HUES64 (cell line): Measurements from ENCODE around the gene FOXN3.

ENCODE experiments used
- H3K27ac ChIP-seq: 2 replicates; pipeline ENCODE4 v1.7.0; 2013; ENCODE audit warnings: low read depth, low read length, inconsistent platforms
- H3K27me3 ChIP-seq: 2 replicates; pipeline ENCODE4 v1.6.1; 2013; ENCODE audit warnings: mild to moderate bottlenecking, low read length; ENCODE audit not compliant: insufficient read depth
- H3K36me3 ChIP-seq: 2 replicates; pipeline ENCODE4 v1.6.1; 2013; ENCODE audit warnings: mild to moderate bottlenecking, low read length; ENCODE audit not compliant: insufficient read depth
- H3K4me1 ChIP-seq: 2 replicates; pipeline ENCODE4 v1.6.1; 2013; ENCODE audit warnings: mild to moderate bottlenecking, low read length, moderate library complexity; ENCODE audit not compliant: insufficient read depth
- H3K4me3 ChIP-seq: 2 replicates; pipeline ENCODE4 v1.5.1; 2013; ENCODE audit warnings: mild to moderate bottlenecking, low read length, moderate library complexity
- H3K9ac ChIP-seq: 2 replicates; pipeline ENCODE4 v1.6.1; 2013; ENCODE audit warnings: mild to moderate bottlenecking, low read depth, low read length
- H3K9me3 ChIP-seq: 2 replicates; pipeline ENCODE4 v1.6.1; 2013; ENCODE audit warnings: low read depth, low read length; ENCODE audit not compliant: insufficient read depth
- whole genome bisulfite sequencing: fragments of 150-250, 120-280 bp; methylation state at CpG from one replicate; pipeline ENCODE4 v1.1.7; 2013; ENCODE audit warnings: missing lambda C conversion rate; 5-methylcytosine and 5-hydroxymethylcytosine counted together

Gene FOXN3

DNA sequence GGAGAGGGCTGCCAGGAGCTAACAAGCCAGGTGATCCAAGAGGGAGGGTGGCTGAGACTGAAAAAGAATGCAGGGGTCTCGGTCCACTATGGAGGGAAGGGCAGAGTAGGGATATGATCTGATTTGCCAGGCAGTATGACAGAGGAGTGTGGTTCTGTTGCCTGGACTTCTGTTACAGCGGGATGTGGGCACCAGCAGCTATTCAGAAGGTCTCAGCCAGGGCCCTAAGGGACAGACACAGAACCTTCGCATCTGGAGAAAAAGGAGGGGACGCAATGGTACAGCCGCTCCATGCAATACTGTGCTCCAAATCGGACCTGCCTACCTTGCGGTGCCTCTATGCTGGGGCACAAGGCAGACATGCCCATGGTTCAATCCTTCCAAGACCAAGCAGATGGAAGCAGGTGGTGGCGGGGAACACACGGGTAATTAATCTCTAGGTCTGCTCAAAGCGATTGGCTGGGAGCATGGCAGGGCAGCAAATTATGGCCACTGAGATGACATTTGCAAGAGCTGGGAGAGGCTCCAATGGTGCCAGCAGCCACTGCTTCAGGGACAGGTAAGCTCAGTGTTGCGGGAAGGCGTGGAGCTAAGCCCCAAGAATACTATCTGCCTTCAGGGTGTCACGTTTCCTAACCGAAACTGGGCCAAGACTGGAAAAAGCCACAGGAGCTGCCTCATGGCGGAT is 185.5 kb downstream of the FOXN3 start:
- WGBS, result 95% methylated on average over 15 of the region's 15 CpGs
- H3K4me1 ChIP-seq, result peaks cover 10% of the 10 kb centered on the region; the same call in 1 of the 2 replicates
- no peak overlapping the region for H3K27ac ChIP-seq
- H3K9me3 ChIP-seq, result no peaks in the 10 kb centered on the region
- no peak overlapping the region for H3K4me3 ChIP-seq
- no peaks in the 10 kb centered on the region for H3K36me3 ChIP-seq
- H3K9ac ChIP-seq, result no peak overlapping the region
- no peaks in the 10 kb centered on the region for H3K27me3 ChIP-seq

DNA sequence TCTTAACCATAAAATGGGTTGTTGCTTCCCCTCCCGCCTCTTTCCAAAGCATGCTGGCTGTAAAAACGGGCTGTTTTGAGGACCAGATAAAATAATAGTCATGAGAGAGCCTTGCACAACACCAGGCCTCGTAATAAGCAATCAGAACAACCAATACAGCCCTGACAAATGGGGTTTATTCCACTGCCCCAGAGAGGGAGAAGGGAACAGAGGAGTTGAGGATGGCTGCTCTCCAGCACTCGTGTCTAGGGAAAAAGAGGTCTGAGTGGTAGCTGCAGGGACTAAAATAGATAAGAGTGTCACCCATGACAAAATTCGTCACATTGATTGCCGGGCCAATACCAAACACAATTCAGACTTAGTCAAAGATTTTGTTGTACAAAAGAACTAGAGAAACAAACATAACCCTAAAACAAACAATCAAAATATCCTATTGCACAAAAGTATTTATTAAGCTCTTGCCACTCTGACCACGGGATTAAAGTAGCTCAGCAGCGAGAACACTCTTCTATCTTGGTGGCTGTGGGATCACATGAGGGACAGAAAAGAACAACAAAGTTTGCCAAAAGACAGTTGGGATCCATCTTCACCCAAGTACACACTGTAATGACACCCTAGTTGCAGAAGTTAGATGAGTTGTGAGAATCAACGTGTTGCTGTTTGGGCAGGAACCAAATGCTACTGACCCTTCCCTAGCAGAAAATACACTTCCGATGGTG is 188.0 kb downstream of the FOXN3 start:
- Histone ChIP-seq H3K36me3 (no peaks in the 10 kb centered on the region), H3K27me3 (no peaks in the 10 kb centered on the region), H3K27ac (no peak overlapping the region), H3K9ac (no peak overlapping the region), H3K4me3 (no peak overlapping the region), H3K9me3 (no peaks in the 10 kb centered on the region), H3K4me1 (peaks cover 10% of the 10 kb centered on the region; the same call in 1 of the 2 replicates)
- 79% methylated on average over 9 of the region's 10 CpGs for WGBS

DNA sequence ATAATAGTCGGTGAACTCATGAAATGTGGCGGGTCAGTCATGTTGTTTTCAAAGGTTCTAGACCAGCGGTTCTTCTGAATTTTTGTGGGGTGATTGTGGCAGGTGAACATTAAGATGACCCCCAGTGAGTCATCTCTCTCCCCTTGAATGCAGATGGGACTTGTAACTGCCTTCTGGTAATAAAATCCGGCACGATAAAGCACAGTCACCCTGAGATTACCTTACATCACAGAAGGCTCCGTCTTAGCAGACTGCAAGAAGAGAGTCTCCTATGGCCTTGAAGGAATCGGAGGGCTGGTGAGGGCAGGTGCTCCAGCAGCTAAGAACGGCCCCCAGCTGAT is 189.6 kb downstream of the FOXN3 start:
- WGBS, result 96% methylated on average over 8 of the region's 8 CpGs
- Histone ChIP-seq H3K27me3 (no peaks in the 10 kb centered on the region), H3K9ac (no peak overlapping the region), H3K27ac (no peak overlapping the region), H3K36me3 (peaks cover 3% of the 10 kb centered on the region; the same call in 1 of the 2 replicates), H3K4me3 (no peak overlapping the region), H3K4me1 (peaks cover 10% of the 10 kb centered on the region; the same call in 1 of the 2 replicates), H3K9me3 (no peaks in the 10 kb centered on the region)

DNA sequence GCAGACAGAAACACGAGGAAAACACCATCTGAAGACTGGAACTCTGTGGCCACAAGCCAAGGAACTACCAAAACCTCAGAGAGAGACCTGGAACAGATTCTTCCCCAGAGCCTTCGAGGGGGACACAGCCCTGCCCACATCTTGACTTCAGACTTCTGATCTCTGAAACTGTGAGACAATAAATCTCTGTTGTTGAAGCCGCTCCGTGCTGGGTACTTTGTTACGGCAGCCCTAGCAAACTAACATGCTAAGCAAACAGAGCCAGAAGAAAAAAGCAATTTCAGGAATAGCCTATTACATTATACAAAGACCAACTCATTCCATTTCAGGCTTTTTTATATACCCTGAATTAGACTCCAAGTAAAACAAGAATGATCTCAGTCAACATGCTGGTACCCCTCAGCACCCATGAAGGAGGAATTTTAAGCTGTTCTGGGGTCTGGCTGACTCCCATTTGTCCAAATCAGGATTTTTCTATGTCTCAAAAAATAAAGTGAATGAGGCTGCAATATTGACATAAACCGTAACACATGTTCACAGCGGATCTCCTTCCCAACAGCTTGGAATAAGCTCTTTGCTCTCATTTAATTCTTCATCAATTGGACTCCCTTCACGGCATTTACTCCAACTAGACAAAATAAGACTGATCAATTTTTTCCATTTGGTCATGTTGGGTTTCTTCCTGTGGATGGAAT is 190.1 kb downstream of the FOXN3 start:
- no peaks in the 10 kb centered on the region for H3K9me3 ChIP-seq
- peaks cover 3% of the 10 kb centered on the region; the same call in 1 of the 2 replicates for H3K36me3 ChIP-seq
- H3K9ac ChIP-seq, result no peak overlapping the region
- H3K4me3 ChIP-seq, result no peak overlapping the region
- no peak overlapping the region for H3K27ac ChIP-seq
- H3K27me3 ChIP-seq, result no peaks in the 10 kb centered on the region
- peaks cover 10% of the 10 kb centered on the region; the same call in 1 of the 2 replicates for H3K4me1 ChIP-seq
- WGBS, result 91% methylated on average over 8 of the region's 8 CpGs

DNA sequence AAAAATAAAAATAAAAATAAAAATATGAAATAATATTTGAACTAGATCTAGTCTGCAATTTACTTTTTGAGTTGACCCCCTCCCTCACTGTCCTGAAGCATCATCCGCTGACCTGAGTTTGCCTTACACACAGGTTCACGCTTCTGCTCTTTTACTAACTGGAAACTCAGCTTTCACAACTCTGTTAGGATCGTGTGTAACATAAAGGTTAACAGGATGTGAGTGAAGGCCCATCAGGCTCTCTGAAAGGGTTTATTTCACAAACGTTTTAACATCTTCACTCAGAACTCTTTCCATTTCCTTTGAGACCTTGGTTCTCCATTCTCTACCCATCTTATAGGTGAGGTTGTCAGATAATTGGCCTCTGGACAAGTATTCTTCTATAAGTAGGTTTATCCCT is 191.4 kb downstream of the FOXN3 start:
- no peak overlapping the region for H3K27ac ChIP-seq
- H3K9ac ChIP-seq, result no peak overlapping the region
- 100% methylated on average over 3 of the region's 4 CpGs for WGBS
- peaks cover 3% of the 10 kb centered on the region; the same call in 1 of the 2 replicates for H3K36me3 ChIP-seq
- no peaks in the 10 kb centered on the region for H3K9me3 ChIP-seq
- H3K4me3 ChIP-seq, result no peak overlapping the region
- H3K27me3 ChIP-seq, result no peaks in the 10 kb centered on the region
- peaks cover 10% of the 10 kb centered on the region; the same call in 1 of the 2 replicates for H3K4me1 ChIP-seq

DNA sequence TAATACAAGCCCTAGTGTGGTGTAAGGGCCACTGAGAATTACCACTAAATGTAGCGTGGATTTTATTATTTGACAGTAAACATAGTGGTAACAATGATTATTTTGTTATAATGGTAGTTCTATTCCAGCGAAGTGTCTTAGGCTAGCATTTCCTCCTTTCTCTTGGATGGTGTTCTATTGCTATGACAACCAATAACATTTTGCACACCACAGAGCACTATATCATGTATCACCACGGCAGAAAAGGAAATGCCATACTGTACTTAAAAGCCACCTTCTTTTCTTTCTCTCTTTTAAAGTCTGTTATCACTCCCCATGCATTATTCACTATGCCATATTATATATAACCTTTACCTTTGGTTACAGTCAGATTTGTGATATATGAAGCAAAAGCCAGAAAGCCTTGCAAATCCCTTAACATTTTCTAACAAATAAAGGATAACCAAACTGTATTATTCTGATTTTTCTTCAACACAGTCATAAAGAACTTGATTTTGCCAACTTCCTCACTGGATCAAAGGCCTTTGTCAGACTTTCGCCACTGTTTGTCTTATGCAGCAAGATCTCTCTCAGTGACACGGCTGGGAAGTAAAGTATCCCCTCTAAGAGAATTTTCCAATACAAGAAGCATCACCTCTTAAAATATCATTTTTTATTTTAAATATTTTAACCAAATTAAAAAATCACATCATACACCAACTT is 195.8 kb downstream of the FOXN3 start:
- WGBS, result 96% methylated on average over 5 of the region's 5 CpGs
- H3K27ac ChIP-seq, result no peak overlapping the region
- H3K9ac ChIP-seq, result no peak overlapping the region
- no peaks in the 10 kb centered on the region for H3K27me3 ChIP-seq
- H3K4me1 ChIP-seq, result no peaks in the 10 kb centered on the region
- H3K4me3 ChIP-seq, result no peak overlapping the region
- H3K9me3 ChIP-seq, result no peaks in the 10 kb centered on the region
- peaks cover 15% of the 10 kb centered on the region for H3K36me3 ChIP-seq

DNA sequence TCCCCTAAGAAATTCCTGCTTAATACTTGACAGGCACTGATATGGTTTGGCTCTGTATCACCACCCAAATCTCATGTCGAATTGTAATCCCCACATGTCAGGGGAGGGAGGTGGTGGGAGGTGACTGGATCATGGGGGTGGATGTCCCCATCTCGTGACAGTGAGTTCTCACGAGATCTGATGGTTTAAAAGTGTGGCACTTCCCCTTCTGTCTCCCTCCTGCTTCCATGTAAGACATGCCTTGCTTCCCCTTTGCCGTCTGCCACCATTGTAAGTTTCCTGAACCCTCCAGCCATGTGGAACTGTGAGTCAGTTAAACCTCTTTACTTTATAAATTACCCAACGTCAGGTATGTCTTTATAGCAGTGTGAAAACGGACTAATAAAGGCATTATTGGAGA is 198.0 kb downstream of the FOXN3 start:
- H3K9ac ChIP-seq, result no peak overlapping the region
- H3K4me1 ChIP-seq, result peaks cover 10% of the 10 kb centered on the region; the same call in 1 of the 2 replicates
- WGBS, result 94% methylated on average over 5 of the region's 6 CpGs
- H3K4me3 ChIP-seq, result no peak overlapping the region
- H3K9me3 ChIP-seq, result no peaks in the 10 kb centered on the region
- peaks cover 15% of the 10 kb centered on the region for H3K36me3 ChIP-seq
- no peak overlapping the region for H3K27ac ChIP-seq
- H3K27me3 ChIP-seq, result no peaks in the 10 kb centered on the region

DNA sequence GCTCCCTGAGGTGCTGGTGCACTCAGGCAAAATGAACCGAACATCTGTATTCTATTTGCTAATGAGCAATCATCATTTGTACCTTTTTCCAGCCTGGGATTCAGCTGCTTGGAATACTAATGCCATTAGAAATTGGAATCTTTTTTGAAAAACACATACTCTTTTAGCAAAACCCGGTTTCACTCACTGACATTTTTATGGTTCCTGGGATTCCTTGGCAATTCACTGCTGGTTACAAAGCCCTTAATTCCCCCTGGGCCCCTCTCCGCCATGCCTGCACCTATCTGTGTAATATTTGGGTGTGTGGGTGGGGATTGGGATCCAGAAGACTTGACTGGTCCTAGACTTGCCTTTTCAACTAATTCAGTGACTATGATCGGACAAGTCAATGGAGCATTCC is 199.1 kb downstream of the FOXN3 start:
- H3K4me1 ChIP-seq, result peaks cover 10% of the 10 kb centered on the region; the same call in 1 of the 2 replicates
- peaks cover 12% of the 10 kb centered on the region for H3K36me3 ChIP-seq
- no peak overlapping the region for H3K9ac ChIP-seq
- H3K4me3 ChIP-seq, result no peak overlapping the region
- H3K9me3 ChIP-seq, result no peaks in the 10 kb centered on the region
- no peak overlapping the region for H3K27ac ChIP-seq
- 84% methylated on average over 4 of the region's 4 CpGs for WGBS
- no peaks in the 10 kb centered on the region for H3K27me3 ChIP-seq

DNA sequence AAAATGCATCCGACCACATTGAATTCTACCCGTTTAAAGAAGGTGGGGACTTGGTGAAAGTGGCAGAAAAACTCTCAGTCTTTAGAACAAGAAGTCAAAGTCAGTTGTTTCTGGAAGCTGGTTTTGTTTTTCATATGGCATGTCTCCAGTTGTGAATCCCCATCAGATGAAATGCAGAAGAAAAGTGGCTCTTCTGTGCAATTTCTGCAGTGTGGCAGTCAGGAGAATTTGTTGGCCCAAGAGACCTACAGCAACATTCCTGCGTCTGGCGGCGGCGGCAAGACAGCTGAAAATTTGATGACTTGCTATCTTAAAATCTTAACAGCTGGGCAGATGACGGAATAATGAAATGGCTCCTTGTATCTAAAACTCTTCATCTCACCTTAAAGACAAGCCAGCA is 201.5 kb downstream of the FOXN3 start:
- no peaks in the 10 kb centered on the region for H3K27me3 ChIP-seq
- no peaks in the 10 kb centered on the region for H3K9me3 ChIP-seq
- H3K36me3 ChIP-seq, result peaks cover 12% of the 10 kb centered on the region
- H3K4me3 ChIP-seq, result no peak overlapping the region
- H3K9ac ChIP-seq, result no peak overlapping the region
- no peak overlapping the region for H3K27ac ChIP-seq
- peaks cover 14% of the 10 kb centered on the region for H3K4me1 ChIP-seq
- WGBS, result 97% methylated on average over 7 of the region's 7 CpGs

DNA sequence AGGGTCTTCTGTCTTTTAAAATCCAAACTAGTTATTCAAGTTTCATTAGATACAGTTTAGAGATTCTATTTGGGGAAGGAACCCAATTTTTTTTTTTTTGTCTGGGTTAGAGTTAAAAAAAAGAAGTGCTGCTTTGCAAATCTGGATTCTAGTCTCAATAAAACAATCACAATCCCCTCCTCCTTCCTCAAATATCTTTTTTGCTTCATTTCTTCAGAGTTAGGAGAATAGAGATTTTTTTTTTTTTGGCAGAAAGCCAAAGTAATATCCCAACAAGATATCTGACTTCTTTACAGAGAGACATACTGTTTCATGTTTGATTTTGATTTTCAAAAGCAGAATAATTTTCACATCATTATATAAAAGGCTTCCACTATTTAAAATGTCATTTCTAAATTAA is 201.9 kb downstream of the FOXN3 start:
- no peak overlapping the region for H3K9ac ChIP-seq
- H3K9me3 ChIP-seq, result no peaks in the 10 kb centered on the region
- peaks cover 18% of the 10 kb centered on the region for H3K4me1 ChIP-seq
- no peak overlapping the region for H3K4me3 ChIP-seq
- H3K27me3 ChIP-seq, result no peaks in the 10 kb centered on the region
- H3K36me3 ChIP-seq, result peaks cover 9% of the 10 kb centered on the region
- H3K27ac ChIP-seq, result no peak overlapping the region
